Esophagus squamous epithelium (tissue), 5 donors: ENCODE measurements around the gene STRADB. TPM values are rescaled to one million over a fixed set of nuclear protein-coding genes. Genes with fewer than 3 reads are reported as not detected.
"Not testable (repeated sequence)": the region's sequence is repeated elsewhere in the genome, so short reads cannot be mapped to it uniquely, and the experiment has no call there.

Experiments
- DNase-seq: peaks from one replicate; lab custom pipeline; 2025; lab: John Stamatoyannopoulos, UW
- H3K27ac ChIP-seq, 4 donors: fragments of 200-600 bp; sonication (generic); one replicate each; pipeline ENCODE4 v1.5.1; 2016 to 2019; ENCODE audit warnings: mild to moderate bottlenecking in 1 of 4
- H3K27me3 ChIP-seq, 4 donors: fragments of 200-600 bp; sonication (generic); 1 replicate in 3 of 4; 2 replicates in 1 of 4; pipeline versions ENCODE4 v1.5.1 to v1.6.0; 2017 to 2021; ENCODE audit warnings: antibody characterized with exemption in 1 of 4
- H3K36me3 ChIP-seq, 3 donors: fragments of 200-600 bp; sonication (generic); one replicate each; pipeline ENCODE4 v1.5.1; 2016 to 2019
- H3K4me1 ChIP-seq, 3 donors: fragments of 200-600 bp; sonication (generic); one replicate each; pipeline ENCODE4 v1.5.1; 2017 to 2019
- H3K4me3 ChIP-seq, 4 donors: fragments of 200-600 bp; sonication (generic); 1 replicate in 3 of 4; 2 replicates in 1 of 4; pipeline ENCODE4 v1.5.1; 2016 to 2019; ENCODE audit warnings: mild to moderate bottlenecking in 2 of 4, moderate library complexity in 1 of 4
- H3K9me3 ChIP-seq, 3 donors: fragments of 200-600 bp; sonication (generic); one replicate each; pipeline ENCODE4 v1.5.1; 2016 to 2019
- POLR2A ChIP-seq, 4 donors: fragments of 450-650 bp; IDR thresholded peaks; one replicate each; pipeline ENCODE4 v1.6.1; 2017; ENCODE audit warnings: antibody characterized with exemption in 4 of 4, mild to moderate bottlenecking in 4 of 4, moderate library complexity in 3 of 4
- WGBS, 2 donors: methylation state at CpG; one replicate each; pipeline ENCODE4 v1.1.5; 2018; 5-methylcytosine and 5-hydroxymethylcytosine counted together
- intact Hi-C: fragments of 100-400 bp; cut with DNase I; formaldehyde crosslinking; loops from one replicate; pipeline ENCODE4 v1.15.0; 2022
- total RNA-seq, 4 donors: library from RNA; depleted of rRNA; stranded (reverse); fragments of >200 nt; gene quantifications; one replicate each; pipeline ENCODE4 v1.1.0, GENCODE V29; 2016
- TF ChIP-seq, protein P1 (sequence below), 6 experiments: fragments of 450-650 bp in 4 of 6; fragments of 200-600 bp in 2 of 6; sonication (generic) in 2 of 6; IDR thresholded peaks; one replicate each; pipeline ENCODE4 v1.5.1; 2016 to 2019; ENCODE audit warnings: antibody characterized with exemption in 6 of 6, mild to moderate bottlenecking in 4 of 6, moderate library complexity in 4 of 6
- donor health status: DM: yes; HTN: yes; CAD: no.

Gene STRADB
- total RNA-seq, 4 donors from 2014 or later = 4.8 to 18.2 (median 14.6) TPM

DNA sequence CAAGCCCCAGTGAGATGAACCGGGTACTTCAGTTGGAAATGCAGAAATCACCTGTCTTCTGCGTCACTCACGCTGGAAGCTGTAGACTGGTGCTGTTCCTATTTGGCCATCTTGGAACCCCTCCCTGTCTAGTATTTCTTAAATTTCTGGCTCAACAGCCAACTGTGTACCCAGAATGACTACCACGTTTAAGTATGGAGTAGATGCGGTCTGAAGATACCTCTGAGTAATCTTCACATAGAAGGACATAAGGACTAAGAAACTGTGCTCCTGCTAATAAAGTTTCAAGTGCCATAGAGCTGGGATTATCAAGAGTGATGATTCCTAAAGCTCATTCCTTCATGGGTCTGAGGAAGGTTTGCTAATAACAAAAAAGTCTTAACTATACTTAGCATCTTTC, 20.7 kb upstream of the STRADB start:
- H3K9me3 ChIP-seq = peaks cover 0 to 4% (median 0%) of the 10 kb centered on the region in 3 donors
- peaks cover 8 to 47% (median 24%) of the 10 kb centered on the region in 3 donors for H3K4me1 ChIP-seq
- H3K27me3 ChIP-seq = no peaks in the 10 kb centered on the region
- no peaks in the 10 kb centered on the region for H3K36me3 ChIP-seq
- no peak for DNase-seq
- 83 to 92% methylated on average over 4 of the region's 5 CpGs for WGBS, 2 donors
- intact Hi-C loops = no loop called here
- TF ChIP-seq, protein P1, sequence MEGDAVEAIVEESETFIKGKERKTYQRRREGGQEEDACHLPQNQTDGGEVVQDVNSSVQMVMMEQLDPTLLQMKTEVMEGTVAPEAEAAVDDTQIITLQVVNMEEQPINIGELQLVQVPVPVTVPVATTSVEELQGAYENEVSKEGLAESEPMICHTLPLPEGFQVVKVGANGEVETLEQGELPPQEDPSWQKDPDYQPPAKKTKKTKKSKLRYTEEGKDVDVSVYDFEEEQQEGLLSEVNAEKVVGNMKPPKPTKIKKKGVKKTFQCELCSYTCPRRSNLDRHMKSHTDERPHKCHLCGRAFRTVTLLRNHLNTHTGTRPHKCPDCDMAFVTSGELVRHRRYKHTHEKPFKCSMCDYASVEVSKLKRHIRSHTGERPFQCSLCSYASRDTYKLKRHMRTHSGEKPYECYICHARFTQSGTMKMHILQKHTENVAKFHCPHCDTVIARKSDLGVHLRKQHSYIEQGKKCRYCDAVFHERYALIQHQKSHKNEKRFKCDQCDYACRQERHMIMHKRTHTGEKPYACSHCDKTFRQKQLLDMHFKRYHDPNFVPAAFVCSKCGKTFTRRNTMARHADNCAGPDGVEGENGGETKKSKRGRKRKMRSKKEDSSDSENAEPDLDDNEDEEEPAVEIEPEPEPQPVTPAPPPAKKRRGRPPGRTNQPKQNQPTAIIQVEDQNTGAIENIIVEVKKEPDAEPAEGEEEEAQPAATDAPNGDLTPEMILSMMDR (IDR thresholded peaks at IDR 0.05) = no peak
- TF ChIP-seq POLR2A (IDR thresholded peaks at IDR 0.05) = no peak
- no peak overlapping the region for H3K27ac ChIP-seq
- H3K4me3 ChIP-seq = no peak overlapping the region

DNA sequence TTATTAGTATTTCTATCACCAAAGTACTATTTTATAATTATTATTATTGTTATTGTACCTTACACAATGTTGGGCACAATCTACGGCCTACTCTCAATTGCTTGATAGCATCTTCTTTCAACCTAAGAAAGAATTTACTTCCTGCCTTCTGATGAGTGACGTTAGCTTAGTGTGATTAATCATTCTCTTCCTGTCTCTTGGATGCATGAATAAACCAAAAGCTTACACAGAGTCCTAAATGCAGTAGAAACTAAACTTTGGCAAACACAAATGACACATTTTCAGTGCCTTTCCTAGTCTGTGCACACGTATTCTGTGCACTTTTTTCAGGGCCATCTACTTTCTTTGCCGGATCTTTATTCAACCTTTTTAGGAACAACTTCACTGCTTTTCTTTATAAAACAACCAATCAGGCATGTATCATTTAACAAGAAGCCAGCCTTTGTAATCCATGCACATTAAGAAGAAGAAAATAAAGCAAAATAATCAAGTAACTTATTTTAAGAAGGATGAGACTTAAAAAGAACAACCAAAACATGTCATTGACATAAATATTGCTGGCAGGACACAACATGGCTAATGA, 19.4 kb upstream of the STRADB start:
- Histone ChIP-seq H3K4me1 (peaks cover 8 to 35% (median 24%) of the 10 kb centered on the region in 3 donors), H3K9me3 (peaks cover 0 to 4% (median 0%) of the 10 kb centered on the region in 3 donors), H3K27ac (peak overlapping the region in 3 of 4 donors; percentile 41 to 65 (median 63)), H3K36me3 (no peaks in the 10 kb centered on the region), H3K4me3 (no peak overlapping the region), H3K27me3 (no peaks in the 10 kb centered on the region)
- 10 to 19% methylated on average over 4 of the region's 4 CpGs for WGBS, 2 donors
- intact Hi-C loops = no loop called here
- DNase-seq = no peak
- no peak for TF ChIP-seq POLR2A (IDR thresholded peaks at IDR 0.05)
- TF ChIP-seq, protein P1 (IDR thresholded peaks at IDR 0.05) = no peak

DNA sequence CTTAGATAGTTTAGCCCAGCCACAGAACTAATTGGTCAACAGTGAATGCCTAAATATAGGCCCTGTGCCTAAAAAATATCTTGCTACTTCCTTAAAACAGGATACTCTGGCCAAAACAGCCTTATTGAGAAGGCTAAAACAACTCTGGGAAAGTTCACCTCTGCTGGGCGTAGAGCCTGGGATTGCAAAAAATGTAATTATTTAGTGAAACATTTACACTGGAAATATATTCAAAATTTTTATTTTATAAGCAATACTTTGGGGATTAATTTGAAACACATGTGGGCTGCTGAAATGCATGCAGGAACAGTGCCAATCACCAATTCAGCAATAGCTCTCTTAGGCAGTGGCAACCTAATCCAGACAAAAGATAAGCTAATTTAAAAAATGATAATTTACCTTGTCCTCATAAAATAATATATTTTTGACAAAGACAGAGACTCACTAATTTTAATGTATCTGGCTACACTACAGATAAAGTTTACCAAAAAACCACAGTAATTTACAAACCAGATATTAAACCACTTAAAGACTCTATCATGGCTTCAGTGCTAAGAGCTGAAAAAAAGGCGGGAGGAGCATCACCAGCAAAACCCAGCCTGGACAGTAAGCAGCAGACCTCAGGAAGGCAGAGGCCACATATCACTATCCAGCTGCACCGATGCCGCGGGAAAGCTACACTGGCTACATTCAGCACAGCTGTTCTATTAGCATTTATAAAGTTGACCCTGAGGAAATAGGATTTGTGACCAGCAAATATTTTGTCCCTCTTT, 18.7 kb upstream of the STRADB start:
- H3K9me3 ChIP-seq = peaks cover 0 to 4% (median 0%) of the 10 kb centered on the region in 3 donors
- peaks cover 8 to 39% (median 24%) of the 10 kb centered on the region in 3 donors for H3K4me1 ChIP-seq
- H3K27me3 ChIP-seq = no peaks in the 10 kb centered on the region
- intact Hi-C loops = no loop called here
- no peaks in the 10 kb centered on the region for H3K36me3 ChIP-seq
- 58 to 71% methylated on average over 5 of the region's 5 CpGs for WGBS, 2 donors
- DNase-seq = no peak
- TF ChIP-seq, protein P1 (IDR thresholded peaks at IDR 0.05) = no peak
- TF ChIP-seq POLR2A (IDR thresholded peaks at IDR 0.05) = no peak
- H3K27ac ChIP-seq = peak overlapping the region in 3 of 4 donors; percentile 41 to 65 (median 63)
- H3K4me3 ChIP-seq = no peak overlapping the region

DNA sequence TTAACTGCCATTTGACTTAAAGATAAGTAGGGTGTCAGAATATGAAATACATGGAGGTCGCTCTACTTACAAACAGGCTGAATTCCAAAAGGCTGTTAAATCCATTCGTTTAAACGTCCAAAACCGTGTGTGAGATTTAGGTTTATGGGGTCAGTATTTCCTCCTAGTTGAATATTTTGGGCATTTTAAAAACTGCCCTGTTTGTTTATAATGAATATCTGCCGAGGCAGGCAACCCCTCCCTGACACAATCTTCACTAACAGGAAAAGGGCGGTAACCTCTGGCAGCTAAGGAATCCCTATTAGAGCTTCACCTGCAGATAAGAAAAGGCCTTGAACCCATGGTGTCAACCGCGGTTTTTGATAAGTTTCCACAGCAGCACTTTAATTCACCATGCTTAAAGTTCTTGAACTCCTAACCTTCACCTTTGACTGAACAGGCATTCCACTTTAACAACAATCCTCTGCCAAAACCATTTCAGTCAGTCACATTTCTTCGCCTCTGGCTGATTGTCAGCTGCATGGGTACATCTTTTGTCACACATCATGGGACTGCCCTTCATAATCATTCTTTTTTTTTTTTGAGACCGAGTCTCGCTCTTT, 18.0 kb upstream of the STRADB start:
- intact Hi-C loops = no loop called here
- Histone ChIP-seq H3K27ac (peak overlapping the region in 3 of 4 donors; percentile 18 to 65 (median 63)), H3K4me1 (peaks cover 8 to 46% (median 24%) of the 10 kb centered on the region in 3 donors), H3K27me3 (no peaks in the 10 kb centered on the region), H3K4me3 (no peak overlapping the region), H3K36me3 (no peaks in the 10 kb centered on the region), H3K9me3 (peaks cover 0 to under 1% (median 0%) of the 10 kb centered on the region in 3 donors)
- DNase-seq = no peak
- TF ChIP-seq POLR2A (IDR thresholded peaks at IDR 0.05) = no peak
- TF ChIP-seq, protein P1 (IDR thresholded peaks at IDR 0.05) = no peak
- WGBS, 2 donors = 63 to 66% methylated on average over 11 of the region's 11 CpGs

DNA sequence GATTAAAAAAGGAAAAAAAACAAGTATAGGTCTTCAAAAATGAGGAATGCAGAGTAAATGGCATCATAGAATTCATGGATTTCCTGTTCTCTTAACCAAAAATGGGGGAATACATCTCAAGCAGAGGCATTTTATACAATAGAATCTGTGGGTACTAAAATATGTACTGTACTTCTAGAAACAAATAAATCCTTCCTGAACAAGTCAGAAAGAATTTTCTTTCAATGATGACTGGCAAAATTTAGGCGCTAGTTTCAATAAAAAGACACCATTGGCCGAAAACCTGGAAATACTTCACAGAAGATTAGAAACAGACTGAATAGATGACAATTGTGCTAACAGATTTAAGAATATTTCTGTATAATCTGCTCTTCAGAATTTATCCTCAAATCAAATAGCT, 15.4 kb upstream of the STRADB start:
- TF ChIP-seq, protein P1 (IDR thresholded peaks at IDR 0.05) = no peak
- no peak for TF ChIP-seq POLR2A (IDR thresholded peaks at IDR 0.05)
- intact Hi-C loops = no loop called here
- 93 to 100% methylated on average over 2 of the region's 2 CpGs for WGBS, 2 donors
- H3K27ac ChIP-seq = no peak overlapping the region
- H3K36me3 ChIP-seq = no peaks in the 10 kb centered on the region
- H3K4me3 ChIP-seq = no peak overlapping the region
- no peaks in the 10 kb centered on the region for H3K9me3 ChIP-seq
- no peaks in the 10 kb centered on the region for H3K27me3 ChIP-seq
- no peak for DNase-seq
- H3K4me1 ChIP-seq = peaks cover 8 to 62% (median 30%) of the 10 kb centered on the region in 3 donors

DNA sequence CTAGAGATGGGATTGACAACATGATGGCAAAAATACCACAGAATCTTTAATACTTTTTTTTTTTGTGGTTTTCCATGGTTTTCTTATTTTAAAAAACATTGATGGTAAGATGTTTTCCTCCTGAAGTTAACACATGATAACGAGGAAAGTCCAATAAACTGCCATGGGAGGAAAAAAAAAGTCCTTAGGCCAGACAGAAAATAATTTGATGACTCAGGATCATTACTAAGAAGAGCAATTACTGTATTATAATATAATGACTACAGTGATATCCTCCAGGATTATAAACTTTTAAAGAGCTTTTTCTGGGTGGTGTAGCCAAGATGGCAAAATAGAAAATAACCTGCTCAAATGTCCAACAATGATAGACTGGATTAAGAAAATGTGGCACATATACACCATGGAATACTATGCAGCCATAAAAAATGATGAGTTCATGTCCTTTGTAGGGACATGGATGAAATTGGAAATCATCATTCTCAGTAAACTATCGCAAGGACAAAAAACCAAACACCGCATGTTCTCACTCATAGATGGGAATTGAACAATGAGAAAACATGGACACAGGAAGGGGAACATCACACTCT, 12.1 kb upstream of the STRADB start:
- H3K9me3 ChIP-seq, H3K27ac ChIP-seq, DNase-seq, H3K36me3 ChIP-seq, H3K4me3 ChIP-seq, H3K27me3 ChIP-seq, intact Hi-C loops: not testable (repeated sequence)
- H3K4me1 ChIP-seq = peaks cover 0 to 46% (median 6%) of the 10 kb centered on the region in 3 donors
- WGBS, 2 donors = 53 to 67% methylated on average over 1 of the region's 3 CpGs
